NCI-H345 (cell line): ENCODE data around the gene RAB5B.

Experiments
- DNase-seq: peaks from one replicate; lab custom pipeline; 2025; lab: John Stamatoyannopoulos, UW

RAB5B gene, protein sequence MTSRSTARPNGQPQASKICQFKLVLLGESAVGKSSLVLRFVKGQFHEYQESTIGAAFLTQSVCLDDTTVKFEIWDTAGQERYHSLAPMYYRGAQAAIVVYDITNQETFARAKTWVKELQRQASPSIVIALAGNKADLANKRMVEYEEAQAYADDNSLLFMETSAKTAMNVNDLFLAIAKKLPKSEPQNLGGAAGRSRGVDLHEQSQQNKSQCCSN

DNA sequence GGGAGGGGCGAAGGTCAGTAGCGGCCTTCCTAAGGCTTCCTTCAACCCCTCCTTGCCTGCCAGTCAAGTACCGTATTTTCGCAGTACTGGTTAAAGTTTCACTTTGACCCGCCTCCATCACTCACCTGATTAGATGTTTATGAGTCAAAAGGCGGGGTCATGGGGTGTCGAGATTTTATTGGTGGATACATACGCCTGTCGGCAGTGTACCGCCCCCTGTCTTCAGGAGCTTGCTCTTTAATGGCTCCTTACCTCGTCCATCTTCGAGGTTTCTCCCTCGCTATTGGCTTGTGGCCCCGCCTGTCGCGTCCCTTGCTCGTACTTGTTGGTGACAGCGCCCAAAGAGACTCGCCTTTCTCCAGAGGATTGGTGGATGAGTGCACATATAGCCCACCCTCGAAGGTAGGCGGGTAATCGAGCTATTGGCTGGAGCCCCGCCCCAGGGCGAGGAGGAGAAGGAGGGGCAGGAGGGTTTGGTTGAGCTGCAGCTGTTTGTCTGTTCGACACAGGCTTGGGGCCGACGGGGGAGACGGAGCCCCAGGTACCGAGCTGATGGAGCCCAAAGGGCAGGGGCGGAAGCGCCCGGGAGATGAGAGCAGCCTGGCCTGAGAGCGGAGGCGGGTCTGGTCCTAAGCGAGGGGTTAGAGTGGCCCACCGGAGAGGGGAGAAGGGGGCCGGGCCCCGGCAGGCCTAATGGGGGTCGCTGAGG lies at the start of gene RAB5B:
Gene RAB5B, plus strand, starts transcription at position 480 of the 709 bp plus-strand sequence. CDS start 12,883 bp downstream, outside the sequence.
- peak; percentile 100 for DNase-seq

DNA sequence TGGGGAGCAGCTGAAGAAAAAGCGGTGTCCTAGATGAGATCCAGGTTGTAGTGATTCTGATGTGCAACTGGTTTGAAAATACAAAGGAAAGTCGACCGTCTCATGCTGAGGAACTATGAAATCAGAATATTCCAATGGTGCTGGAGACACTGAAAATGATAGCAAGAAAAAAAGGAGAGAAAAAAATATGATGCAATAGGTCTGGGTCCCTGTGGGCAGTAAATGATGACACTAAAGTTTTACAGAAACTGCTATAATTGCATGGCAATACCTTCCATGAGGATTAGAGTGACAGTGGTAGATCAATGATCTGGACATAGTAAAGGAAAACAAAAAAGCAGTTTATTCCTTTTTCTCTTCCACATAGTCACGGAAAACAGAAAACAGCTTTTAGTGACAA lies 48.5 kb upstream of the RAB5B start:
- DNase-seq, result no peak

DNA sequence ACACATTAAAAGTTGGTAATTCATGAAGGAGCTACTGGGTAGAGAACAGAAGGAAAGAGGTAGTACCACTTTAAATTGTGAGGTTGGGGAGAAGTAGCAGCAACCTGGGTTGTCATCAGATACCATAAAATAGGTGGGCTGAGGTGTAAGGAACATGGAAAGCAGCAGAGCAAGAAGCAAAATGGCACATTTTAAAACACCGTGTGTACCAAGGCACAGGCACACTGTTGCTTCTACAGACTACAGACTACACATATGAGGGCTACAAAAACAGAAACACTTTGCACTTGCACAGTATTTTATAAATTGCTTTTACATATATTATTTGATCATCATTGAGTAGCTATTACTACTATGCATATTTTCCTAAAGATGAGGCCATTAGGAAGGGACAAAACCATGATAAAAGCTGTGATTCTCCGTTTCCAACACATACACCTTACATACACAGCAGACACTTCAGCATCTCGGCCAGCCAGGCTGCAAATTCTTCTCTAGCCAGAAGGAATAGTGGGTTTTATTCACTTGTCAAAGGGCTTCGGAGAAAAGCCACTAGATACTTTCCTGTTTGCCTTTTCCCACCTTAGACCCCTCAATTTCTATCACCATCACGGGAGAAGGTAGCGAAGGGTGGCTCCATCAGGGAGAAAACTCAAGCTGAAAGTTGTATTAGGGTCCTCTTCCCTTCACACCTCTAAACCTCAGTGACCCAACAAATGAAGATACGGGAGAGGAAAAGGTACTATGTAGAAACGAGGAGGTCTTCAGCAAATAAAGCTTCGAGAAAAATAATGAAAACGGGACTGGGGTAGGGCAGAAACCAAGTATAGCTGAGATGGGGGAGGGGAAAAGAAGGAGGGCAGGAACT lies 47.8 kb upstream of the RAB5B start:
- DNase-seq, result no peak

DNA sequence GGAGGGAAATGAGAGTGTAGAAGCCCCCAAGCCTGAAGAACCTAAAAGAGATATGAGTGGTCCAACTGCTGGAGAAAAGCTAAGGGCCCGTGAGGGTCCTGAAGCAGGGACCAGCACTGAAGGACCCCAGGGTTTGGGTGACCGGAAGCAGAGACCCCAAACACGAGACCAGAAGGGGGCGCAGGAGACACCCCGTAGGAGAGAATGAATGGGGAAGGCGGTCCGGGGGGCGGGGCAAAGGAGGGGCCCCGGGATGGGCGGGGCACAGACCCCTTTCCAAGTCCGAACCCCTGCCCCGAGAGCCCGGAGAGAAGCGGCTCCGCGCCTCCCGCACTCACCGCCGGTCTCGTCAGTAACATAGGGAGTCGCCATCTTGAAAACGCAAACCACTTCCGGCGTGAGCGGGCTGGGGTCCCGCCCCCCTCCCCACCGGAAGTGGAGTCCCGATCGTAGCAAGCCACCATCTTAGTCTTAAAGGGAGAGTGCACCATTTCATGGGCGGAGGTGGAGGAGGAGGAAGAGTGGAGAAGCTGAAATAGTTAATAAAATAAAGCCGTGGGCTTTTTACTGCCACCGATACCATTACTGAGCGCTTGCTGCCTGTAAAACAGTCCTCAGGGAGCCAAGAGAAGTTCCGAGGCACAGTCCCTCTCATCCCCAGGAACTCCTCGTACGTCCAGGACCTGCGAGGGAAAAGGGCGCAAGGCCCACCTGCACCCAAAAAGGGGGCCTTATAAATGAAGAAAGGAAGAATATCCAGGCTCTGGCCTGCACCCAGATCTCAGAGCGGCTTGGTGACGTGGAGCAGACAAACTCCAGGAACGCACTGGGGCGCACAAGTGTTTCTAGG lies 46.9 kb upstream of the RAB5B start:
- DNase-seq, result peak; percentile 92

DNA sequence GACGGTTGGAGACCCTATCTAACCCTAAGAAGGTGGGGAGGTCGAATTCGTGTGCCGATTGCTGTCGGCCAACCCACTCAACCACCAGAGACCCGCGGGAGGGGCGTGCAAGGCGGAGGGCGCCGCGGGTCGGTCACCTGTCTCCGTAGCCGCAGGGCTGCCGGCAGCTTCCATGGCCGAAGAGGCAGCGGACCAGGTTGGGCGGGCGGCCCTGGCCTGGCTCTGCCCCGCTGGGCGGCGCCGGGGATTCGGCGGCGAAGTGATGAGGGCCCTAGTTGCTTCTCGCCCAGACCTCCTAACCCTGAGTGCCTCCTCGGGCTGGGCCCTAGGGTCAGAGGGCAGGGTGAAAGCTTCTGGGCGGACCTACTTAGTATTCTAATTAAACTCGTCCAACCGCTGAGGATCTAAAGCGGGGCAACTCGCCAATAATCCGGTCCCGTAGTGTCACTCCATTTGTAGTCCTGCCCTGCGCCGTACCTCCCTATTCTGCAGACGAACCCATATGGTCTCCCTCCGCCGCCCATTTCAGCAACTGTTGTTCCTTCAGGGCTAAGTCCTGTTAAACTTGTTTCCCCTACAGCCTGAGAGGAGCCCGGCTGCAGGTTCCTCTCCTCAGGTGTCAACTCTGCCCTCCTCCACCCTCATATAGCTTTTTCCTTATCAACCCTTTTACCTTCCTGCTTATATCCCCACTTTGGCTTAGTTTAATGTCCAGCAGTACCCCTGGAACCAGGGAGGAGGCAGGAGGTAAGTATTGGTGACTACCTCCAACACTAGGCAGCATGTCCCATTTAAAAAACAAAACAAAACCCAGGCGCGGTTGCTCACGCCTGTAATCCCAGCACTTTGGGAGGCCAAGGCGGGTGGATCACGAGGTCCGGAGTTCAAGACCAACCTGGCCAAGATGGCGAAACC lies 46.0 kb upstream of the RAB5B start, which contains the start of gene PYM1:
Gene PYM1, minus strand, starts transcription at position 307 of the 915 bp plus-strand sequence. Its CDS starts 133 bp downstream, at position 174.
- DNase-seq, result peak; percentile 51

- no peak for DNase-seq
Observed at GRCh38 chr12:55929306-55929791, 44.5 kb upstream of the RAB5B start.

- peak; percentile 60 for DNase-seq
Observed at GRCh38 chr12:55930771-55931316, 43.0 kb upstream of the RAB5B start, which contains the start of gene DGKA. Gene DGKA (plus strand): TSS chr12:55931162. CDS start chr12:55936504, 5,342 bp downstream.

DNA sequence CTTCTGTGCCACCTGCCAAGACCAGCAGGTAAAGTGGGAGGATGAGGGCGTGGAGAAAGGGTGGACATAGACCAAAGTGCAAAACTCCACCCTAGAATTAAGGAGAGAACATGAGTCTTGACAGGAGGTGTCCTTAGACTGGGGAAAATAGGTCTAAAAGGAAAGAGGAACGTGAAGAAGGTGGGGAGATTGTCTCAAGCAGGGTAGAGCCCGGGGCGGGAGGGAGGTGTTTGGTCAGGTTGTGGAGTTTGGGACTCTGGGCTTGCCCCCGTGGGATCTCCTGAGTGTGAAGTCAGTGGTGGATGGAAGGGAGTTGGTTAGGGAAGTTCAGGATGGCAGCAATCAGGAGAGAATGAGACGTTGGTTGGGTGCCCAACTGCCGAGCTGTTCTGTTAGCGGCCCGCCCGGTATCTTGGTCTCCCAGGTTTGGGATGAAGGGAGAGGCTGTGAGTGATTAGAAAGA lies 42.5 kb upstream of the RAB5B start:
- no peak for DNase-seq

DNA sequence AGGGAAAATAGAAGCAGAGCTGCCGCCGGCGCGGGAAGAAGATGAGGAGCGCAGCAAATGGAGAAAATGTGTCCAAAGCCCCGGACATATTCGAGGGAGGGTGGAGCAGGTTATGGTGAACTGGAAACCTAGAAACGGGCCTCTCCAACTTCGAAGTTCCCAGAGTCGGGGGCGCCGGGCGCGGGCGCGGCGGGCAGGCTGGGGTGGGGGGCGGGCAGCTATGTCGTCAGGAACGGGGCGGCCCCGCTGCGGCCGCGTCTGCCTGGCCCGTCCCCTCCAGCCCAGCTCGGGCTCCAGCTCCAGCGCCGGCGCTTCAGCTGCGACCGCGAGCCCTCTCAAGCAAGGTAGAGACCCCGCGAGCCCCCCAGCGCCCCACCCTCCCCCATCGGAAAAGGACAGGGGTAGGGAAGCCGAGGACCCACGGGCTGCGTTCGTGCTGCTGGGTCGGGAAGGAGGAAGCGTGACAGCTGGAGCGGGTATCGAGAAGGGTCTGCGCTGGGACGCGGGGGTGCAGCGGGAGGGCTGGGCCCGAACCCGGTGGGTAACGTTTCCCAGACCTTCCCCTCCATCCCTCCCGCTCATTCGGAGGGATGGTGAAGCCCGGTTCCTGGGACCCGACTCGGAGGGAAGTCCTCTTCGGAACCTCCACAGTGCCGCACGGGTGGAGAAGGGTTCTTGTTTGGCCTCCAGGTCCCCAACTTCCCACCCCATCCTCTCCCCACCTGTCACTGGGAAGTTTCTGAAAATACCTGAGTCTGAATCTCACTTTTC lies 41.9 kb upstream of the RAB5B start:
- DNase-seq, result peak; percentile 30

DNA sequence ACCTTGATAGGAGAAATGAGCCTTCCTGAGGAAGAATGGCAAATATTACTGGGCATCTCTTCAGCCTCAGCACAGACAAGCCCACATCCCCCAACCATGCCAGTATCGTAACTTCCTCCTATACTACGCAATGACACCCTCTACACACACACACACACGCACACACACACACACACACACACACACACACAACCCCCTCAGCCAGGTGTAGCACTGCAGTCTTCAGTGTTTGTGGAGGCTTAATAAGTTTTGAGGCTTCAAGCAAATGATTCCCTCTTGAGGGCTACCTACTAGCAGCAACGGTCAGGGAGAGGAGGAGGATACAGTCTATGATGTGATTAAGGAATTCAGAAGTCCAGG lies 41.3 kb upstream of the RAB5B start:
- no peak for DNase-seq

DNA sequence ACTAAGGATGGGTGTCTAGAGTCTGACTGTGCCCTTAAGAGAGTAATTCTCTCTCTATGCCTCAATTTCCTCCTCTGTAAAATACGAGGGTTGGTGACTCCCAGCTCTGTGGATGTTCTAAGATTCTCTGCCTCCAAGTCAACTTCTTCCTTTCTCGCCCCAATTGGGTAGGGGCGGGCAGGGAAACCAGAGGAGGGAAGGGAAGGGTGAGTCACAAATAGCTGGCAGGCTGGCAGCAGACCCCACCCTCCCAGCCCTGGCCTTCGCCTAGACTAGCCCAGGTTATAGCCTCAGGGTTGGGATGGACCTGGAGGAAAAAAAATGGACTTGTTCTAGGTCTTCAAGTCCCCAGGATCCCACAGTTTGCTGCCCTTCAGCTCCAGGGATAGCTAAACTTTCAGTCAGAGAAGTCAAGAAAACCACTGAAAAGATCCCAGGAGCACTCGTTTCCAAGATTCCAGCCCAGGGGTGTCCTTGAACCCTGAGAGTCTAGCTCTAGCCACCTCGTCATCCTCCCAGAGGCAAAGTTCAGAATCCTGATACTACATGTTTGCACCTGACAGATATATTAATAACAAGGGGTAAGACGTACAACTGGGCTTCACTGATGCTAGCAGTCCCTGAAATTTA lies 40.6 kb upstream of the RAB5B start:
- DNase-seq, result no peak

DNA sequence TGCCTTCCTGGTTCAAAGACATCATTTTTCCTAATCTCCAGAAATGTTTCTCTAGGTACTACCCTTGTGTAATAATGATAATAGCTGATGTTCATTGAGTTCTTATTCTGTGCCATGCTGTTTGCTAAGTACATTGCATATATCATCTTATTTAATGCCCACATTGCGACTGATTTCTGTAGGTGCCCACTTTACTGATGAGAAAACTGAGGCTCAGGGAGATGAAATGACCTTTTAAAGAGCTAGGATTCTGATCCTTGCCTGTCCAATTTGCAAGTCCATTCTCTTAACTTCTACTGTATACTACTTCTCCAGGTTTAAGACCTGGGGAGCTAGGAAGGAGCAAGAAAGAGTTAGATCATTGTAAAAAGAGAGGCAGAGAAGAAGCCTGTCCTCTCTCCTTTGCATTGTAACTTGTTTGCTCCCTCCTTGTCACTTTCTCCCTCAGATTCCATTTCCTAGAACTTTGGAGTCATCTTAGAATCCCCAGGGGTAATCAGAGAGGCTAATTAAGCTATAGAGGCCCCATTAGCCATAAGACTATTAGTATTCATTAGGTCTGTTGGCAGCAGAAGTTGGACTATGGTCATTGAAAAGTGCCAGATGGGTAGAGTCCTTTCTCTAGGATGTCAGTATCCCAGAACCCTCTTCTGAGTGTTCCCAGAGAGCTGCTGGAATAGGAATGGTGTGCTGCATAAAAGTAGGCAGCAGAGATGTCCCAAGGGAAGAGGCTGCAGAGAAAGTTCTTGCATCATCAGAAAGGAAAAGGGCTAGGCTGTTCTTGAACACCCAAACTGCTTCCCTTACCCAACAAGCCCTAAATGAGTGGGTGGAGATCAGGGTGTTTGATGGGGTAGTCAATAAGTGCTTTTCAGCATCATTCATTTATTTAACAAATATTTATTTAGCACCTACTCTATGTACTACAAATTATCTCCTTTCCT lies 39.8 kb upstream of the RAB5B start:
- no peak for DNase-seq

GRCh38 chr12:55934773-55935172 lies 39.1 kb upstream of the RAB5B start:
- no peak for DNase-seq

GRCh38 chr12:55935738-55936151 lies 38.1 kb upstream of the RAB5B start:
- DNase-seq, result no peak

GRCh38 chr12:55937981-55938380 lies 35.9 kb upstream of the RAB5B start:
- DNase-seq, result no peak

DNA sequence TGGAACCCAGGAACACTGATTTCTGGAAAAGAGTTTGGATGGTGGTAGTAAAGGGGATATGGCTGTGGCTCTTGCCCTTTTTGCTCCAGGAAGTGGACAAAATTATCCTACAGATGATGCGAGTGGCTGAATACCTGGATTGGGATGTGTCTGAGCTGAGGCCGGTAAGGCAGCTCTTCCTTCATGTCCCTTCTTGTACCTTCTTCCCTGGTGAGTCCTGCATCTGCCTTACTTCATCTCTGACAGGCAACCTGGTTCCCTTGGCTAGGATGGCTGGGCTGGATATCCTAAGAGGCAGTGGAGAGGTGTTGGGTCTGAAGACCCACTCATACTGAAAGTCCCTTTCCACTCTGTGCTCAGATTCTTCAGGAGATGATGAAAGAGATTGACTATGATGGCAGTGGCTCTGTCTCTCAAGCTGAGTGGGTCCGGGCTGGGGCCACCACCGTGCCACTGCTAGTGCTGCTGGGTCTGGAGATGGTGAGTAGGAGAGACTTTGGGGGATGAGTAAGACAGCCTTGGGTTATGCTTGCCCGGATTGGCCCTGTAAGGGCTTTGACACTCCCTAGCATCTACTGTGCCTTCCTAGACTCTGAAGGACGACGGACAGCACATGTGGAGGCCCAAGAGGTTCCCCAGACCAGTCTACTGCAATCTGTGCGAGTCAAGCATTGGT lies 34.9 kb upstream of the RAB5B start:
- DNase-seq, result no peak
